ENCODE results near the gene TP73. TPM values are rescaled to one million over a fixed set of nuclear protein-coding genes. Genes with fewer than 3 reads are reported as not detected.
"Not testable (repeated sequence)": the region's sequence is repeated elsewhere in the genome, so short reads cannot be mapped to it uniquely, and the experiment has no call there.

The TP73 gene
- total RNA-seq, 1 experiment from 2014 or later: 6.9 TPM

DNA sequence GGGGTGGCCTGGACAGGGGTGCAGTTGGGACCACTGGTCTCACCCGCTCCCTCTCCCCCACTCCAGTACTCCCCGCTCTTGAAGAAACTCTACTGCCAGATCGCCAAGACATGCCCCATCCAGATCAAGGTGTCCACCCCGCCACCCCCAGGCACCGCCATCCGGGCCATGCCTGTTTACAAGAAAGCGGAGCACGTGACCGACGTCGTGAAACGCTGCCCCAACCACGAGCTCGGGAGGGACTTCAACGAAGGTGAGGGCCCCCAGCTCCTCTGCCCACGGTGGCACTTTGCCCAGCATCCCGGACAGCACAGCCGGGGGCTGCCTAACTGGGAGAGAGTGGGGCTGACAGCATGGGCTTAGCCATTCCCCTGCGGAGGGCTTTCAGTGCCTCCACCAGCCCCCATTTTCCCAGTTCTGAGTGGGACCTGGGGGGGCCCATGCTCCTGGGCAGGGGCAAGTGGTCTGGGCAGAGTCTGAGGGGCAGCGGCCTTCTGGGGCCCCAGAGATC lies 69.7 kb downstream of the TP73 start:
- Histone ChIP-seq H3K79me2 (ENCODE audit: low read depth) (no peaks in the 10 kb centered on the region), H4K20me1 (ENCODE audit: insufficient read depth) (no peaks in the 10 kb centered on the region), H3K27me3 (ENCODE audit: insufficient read depth, low read depth) (peaks cover 19% of the 10 kb centered on the region; the same call in 1 of the 2 replicates), H3K4me3 (no peak overlapping the region), H3K36me3 (ENCODE audit: low read depth) (no peaks in the 10 kb centered on the region), H3K9me3 (ENCODE audit: insufficient read depth, low read depth) (no peaks in the 10 kb centered on the region), H2AFZ (no peak overlapping the region), H3K4me2 (no peak overlapping the region), H3F3A (ENCODE audit: insufficient read depth, low read depth) (no peaks in the 10 kb centered on the region), H3K27ac (no peak overlapping the region), H3K9me2 (ENCODE audit: insufficient read depth) (no peaks in the 10 kb centered on the region), H3K4me1 (replicated peaks; ENCODE audit: insufficient read depth) (no peaks in the 10 kb centered on the region)
- ChIA-PET CTCF (no interaction called here), POLR2A (ENCODE audit: unreplicated experiment) (no interaction called here)
- no peak for TF ChIP-seq EZH2 (IDR thresholded peaks at IDR 0.05; ENCODE audit: low read depth)
- TF ChIP-seq, protein P1, sequence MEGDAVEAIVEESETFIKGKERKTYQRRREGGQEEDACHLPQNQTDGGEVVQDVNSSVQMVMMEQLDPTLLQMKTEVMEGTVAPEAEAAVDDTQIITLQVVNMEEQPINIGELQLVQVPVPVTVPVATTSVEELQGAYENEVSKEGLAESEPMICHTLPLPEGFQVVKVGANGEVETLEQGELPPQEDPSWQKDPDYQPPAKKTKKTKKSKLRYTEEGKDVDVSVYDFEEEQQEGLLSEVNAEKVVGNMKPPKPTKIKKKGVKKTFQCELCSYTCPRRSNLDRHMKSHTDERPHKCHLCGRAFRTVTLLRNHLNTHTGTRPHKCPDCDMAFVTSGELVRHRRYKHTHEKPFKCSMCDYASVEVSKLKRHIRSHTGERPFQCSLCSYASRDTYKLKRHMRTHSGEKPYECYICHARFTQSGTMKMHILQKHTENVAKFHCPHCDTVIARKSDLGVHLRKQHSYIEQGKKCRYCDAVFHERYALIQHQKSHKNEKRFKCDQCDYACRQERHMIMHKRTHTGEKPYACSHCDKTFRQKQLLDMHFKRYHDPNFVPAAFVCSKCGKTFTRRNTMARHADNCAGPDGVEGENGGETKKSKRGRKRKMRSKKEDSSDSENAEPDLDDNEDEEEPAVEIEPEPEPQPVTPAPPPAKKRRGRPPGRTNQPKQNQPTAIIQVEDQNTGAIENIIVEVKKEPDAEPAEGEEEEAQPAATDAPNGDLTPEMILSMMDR (conservative IDR thresholded peaks at IDR 0.05): no peak
- no TSS peak for BruUV-seq (replicated peaks)
- intact Hi-C loops (cut with micrococcal nuclease; ENCODE audit: unreplicated experiment): no loop called here
- DNase-seq: no peak

DNA sequence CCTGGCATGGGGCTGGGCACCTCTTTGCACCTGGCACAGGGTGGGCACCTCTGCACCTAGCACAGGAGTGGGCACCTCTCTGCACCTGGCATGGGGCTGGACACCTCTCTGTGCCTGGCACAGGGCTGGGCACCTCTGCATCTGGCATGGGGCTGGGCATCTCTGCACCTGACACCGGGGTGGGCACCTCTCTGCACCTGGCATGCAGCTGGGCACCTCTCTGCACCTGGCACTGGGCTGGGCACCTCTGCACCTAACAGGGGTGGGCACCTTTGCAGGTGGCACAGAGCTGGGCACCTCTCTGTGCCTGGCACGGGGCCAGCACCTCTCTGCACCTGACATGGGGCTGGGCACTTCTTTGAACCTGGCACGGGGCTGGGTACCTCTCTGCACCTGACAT lies 70.5 kb downstream of the TP73 start:
- H3K36me3 ChIP-seq (ENCODE audit: low read depth): no peaks in the 10 kb centered on the region
- H4K20me1 ChIP-seq (ENCODE audit: insufficient read depth): no peaks in the 10 kb centered on the region
- H3K4me2 ChIP-seq: no peak overlapping the region
- no peaks in the 10 kb centered on the region for H3F3A ChIP-seq (ENCODE audit: insufficient read depth, low read depth)
- no peak overlapping the region for H3K27ac ChIP-seq
- no peak overlapping the region for H2AFZ ChIP-seq
- H3K27me3 ChIP-seq (ENCODE audit: insufficient read depth, low read depth): 0 out of 2 replicates have a peak, but pooled peaks cover 11% of the 10 kb centered on the region
- no peak overlapping the region for H3K4me3 ChIP-seq
- DNase-seq: no peak
- TF ChIP-seq EZH2 (IDR thresholded peaks at IDR 0.05; ENCODE audit: low read depth): no peak
- TF ChIP-seq, protein P1 (conservative IDR thresholded peaks at IDR 0.05): no peak
- no peaks in the 10 kb centered on the region for H3K9me2 ChIP-seq (ENCODE audit: insufficient read depth)
- CTCF ChIA-PET: no interaction called here
- intact Hi-C loops (cut with micrococcal nuclease; ENCODE audit: unreplicated experiment): no loop called here
- H3K9me3 ChIP-seq (ENCODE audit: insufficient read depth, low read depth): no peaks in the 10 kb centered on the region
- no TSS peak for BruUV-seq (replicated peaks)
- H3K4me1 ChIP-seq (replicated peaks; ENCODE audit: insufficient read depth): no peaks in the 10 kb centered on the region
- POLR2A ChIA-PET (ENCODE audit: unreplicated experiment): no interaction called here
- H3K79me2 ChIP-seq (ENCODE audit: low read depth): no peaks in the 10 kb centered on the region

DNA sequence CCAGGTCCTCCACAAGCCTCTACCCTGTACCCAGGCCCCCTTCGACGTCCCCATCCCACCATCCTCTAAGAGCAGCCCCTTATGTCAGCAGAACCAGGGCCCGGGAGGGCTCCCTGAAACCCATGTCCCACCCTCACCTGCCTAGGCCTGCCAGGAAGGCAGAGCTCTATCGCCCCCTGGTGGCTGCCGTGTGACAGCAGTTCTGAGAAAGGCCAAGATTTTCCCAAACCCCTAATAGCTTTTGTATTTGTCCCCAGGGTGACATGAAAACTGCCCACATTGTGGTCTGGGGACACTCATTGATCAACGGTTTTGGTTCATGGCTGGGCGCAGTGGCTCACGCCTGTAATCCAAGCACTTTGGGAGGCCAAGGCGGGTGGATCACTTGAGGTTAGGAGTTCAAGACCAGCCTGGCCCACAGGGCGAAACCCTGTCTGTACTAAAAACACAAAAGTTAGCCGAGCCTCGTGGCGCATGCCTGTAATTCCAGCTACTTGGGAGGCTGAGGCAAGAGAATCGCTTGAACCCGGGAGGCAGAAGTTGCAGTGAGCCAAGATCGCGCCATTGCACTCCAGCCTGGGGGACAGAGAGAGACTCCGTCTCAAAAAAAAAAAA lies 72.2 kb downstream of the TP73 start:
- TF ChIP-seq, protein P1 (conservative IDR thresholded peaks at IDR 0.05): peak; percentile 98
- H2AFZ ChIP-seq; H3K9me2 ChIP-seq (ENCODE audit: insufficient read depth); H3K4me2 ChIP-seq; H3K27me3 ChIP-seq (ENCODE audit: insufficient read depth, low read depth); H3K4me3 ChIP-seq; H4K20me1 ChIP-seq (ENCODE audit: insufficient read depth); H3K36me3 ChIP-seq (ENCODE audit: low read depth); H3K79me2 ChIP-seq (ENCODE audit: low read depth); H3F3A ChIP-seq (ENCODE audit: insufficient read depth, low read depth); H3K4me1 ChIP-seq (replicated peaks; ENCODE audit: insufficient read depth); POLR2A ChIA-PET (ENCODE audit: unreplicated experiment); BruUV-seq (replicated peaks); H3K27ac ChIP-seq; H3K9me3 ChIP-seq (ENCODE audit: insufficient read depth, low read depth): not testable (repeated sequence)
- intact Hi-C loops (cut with micrococcal nuclease; ENCODE audit: unreplicated experiment): loop anchor here (1.0 to 2.0 kb wide), 3 partner anchors 28 to 271 kb away; partner anchors contain the start of gene TPRG1L
- peak; percentile 37 to 66 for DNase-seq
- CTCF ChIA-PET: interaction anchor here (0.6 to 1.4 kb wide), 7 partner anchors 29 to 271 kb away, joined by 3 to 10 read pairs (median 3); no protein-coding TSS in a partner anchor
